Measurements from ENCODE around the gene SOX11. TPM values are rescaled to one million over a fixed set of nuclear protein-coding genes. Genes with fewer than 3 reads are reported as not detected.

SOX11 gene
- polyA plus RNA-seq, 1 experiment = 2.8 TPM

DNA sequence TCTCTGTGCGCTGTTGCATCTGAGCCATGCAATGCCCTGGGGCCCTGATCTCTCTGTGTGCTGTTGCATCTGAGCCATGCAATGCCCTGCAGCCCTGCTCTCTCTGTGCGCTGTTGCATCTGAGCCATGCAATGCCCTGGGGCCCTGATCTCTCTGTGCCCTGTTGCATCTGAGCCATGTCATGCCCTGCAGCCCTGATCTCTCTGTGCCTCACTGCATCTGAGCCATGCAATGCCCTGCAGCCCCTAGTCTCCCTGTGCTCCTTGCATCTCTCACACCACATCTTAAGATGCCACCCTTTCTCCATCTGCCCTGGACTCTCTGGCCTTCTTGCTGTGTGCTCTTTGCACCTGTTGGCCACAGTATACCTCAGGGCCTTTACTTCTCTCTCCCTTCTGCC lies 56.2 kb downstream of the SOX11 start:
- CTCF ChIA-PET = no interaction called here
- POLR2A ChIA-PET = no interaction called here
- Histone ChIP-seq H3K27ac (ENCODE audit: low read depth, low read length) (no peak overlapping the region), H3K27me3 (ENCODE audit: control insufficient read depth, insufficient read depth, low read length) (peaks cover 9% of the 10 kb centered on the region), H3K9me3 (ENCODE audit: control insufficient read depth, insufficient read depth, low read length) (no peaks in the 10 kb centered on the region), H3K4me3 (ENCODE audit: low read depth, low read length) (no peak overlapping the region)
- TF ChIP-seq, protein P1, sequence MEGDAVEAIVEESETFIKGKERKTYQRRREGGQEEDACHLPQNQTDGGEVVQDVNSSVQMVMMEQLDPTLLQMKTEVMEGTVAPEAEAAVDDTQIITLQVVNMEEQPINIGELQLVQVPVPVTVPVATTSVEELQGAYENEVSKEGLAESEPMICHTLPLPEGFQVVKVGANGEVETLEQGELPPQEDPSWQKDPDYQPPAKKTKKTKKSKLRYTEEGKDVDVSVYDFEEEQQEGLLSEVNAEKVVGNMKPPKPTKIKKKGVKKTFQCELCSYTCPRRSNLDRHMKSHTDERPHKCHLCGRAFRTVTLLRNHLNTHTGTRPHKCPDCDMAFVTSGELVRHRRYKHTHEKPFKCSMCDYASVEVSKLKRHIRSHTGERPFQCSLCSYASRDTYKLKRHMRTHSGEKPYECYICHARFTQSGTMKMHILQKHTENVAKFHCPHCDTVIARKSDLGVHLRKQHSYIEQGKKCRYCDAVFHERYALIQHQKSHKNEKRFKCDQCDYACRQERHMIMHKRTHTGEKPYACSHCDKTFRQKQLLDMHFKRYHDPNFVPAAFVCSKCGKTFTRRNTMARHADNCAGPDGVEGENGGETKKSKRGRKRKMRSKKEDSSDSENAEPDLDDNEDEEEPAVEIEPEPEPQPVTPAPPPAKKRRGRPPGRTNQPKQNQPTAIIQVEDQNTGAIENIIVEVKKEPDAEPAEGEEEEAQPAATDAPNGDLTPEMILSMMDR (IDR thresholded peaks at IDR 0.05; ENCODE audit: low read depth, low read length) = no peak
- DNase-seq (ENCODE audit: low read depth, low spot score) = no peak

DNA sequence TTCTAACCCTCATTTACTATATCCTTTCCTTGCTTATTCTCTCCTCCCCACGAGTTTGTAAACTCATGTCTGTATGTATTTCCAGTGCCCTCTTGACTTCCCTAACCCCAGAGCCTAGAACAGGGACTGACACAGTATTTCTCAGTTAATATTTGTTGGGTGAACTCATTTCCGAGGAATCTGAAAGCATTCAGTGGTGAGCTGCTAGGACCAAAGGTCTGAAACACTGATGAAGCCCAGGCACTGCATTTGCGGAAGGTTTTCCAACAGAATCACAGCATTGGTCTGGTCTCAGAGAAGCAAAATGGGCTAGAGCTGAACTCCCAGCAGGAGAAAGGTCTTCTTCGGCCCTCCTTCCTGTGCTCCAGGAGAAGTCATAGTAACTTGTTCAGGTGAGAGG lies 56.8 kb downstream of the SOX11 start:
- no peaks in the 10 kb centered on the region for H3K9me3 ChIP-seq (ENCODE audit: control insufficient read depth, insufficient read depth, low read length)
- TF ChIP-seq, protein P1 (IDR thresholded peaks at IDR 0.05; ENCODE audit: low read depth, low read length) = no peak
- ChIA-PET POLR2A (no interaction called here), CTCF (no interaction called here)
- no peak overlapping the region for H3K27ac ChIP-seq (ENCODE audit: low read depth, low read length)
- DNase-seq (ENCODE audit: low read depth, low spot score) = no peak
- no peak overlapping the region for H3K4me3 ChIP-seq (ENCODE audit: low read depth, low read length)
- peaks cover 9% of the 10 kb centered on the region for H3K27me3 ChIP-seq (ENCODE audit: control insufficient read depth, insufficient read depth, low read length)

DNA sequence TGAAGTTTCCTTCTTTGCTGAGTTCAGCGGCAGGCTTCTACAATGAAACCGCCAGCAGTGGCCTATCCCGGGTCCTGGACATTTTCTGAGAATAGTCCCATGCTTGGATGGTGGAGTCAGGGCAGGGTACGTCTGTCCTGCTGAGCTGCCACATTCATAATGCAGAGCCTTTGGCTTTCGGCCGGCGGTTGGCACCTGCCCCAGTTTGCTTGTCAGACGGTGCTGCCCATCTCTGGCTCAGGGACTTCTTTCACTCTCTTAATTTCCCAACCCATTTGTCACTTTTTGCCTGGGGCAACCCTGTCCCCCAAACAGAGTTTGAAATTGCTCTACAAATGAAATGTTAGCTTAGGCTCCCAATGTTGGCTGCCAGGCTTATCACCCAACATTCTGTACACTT lies 57.2 kb downstream of the SOX11 start:
- Histone ChIP-seq H3K9me3 (ENCODE audit: control insufficient read depth, insufficient read depth, low read length) (no peaks in the 10 kb centered on the region; the same call in 1 of the 2 replicates), H3K27ac (ENCODE audit: low read depth, low read length) (no peak overlapping the region), H3K27me3 (ENCODE audit: control insufficient read depth, insufficient read depth, low read length) (peaks cover 10% of the 10 kb centered on the region), H3K4me3 (ENCODE audit: low read depth, low read length) (no peak overlapping the region)
- CTCF ChIA-PET = no interaction called here
- POLR2A ChIA-PET = no interaction called here
- DNase-seq (ENCODE audit: low read depth, low spot score) = no peak
- TF ChIP-seq, protein P1 (IDR thresholded peaks at IDR 0.05; ENCODE audit: low read depth, low read length) = no peak
